H9 (cell line): ENCODE data around the gene PLEKHA8. TPM values are rescaled to one million over a fixed set of nuclear protein-coding genes. Genes with fewer than 3 reads are reported as not detected.

Source experiments
- DNase-seq: peaks from one replicate; pipeline ENCODE4 v3.0.0-alpha.2; 2017
- H2AFZ ChIP-seq: one replicate; pipeline ENCODE4 v1.6.1; 2013; ENCODE audit warnings: mild to moderate bottlenecking, low read length, control low read depth, moderate library complexity
- H2AK5ac ChIP-seq: 2 replicates; pipeline ENCODE4 v1.6.1; 2013; ENCODE audit warnings: low read length, control low read depth, mixed read lengths; ENCODE audit not compliant: insufficient read length
- H2BK120ac ChIP-seq: one replicate; pipeline ENCODE4 v1.6.1; 2013; ENCODE audit warnings: low read depth, mild to moderate bottlenecking, low read length, control low read depth, inconsistent platforms; ENCODE audit not compliant: poor library complexity, severe bottlenecking
- H2BK12ac ChIP-seq: 2 replicates; pipeline ENCODE4 v1.6.1; 2013; ENCODE audit warnings: low read length, control low read depth, mixed read lengths, low read depth; ENCODE audit not compliant: insufficient read length
- H2BK15ac ChIP-seq: 2 replicates; pipeline ENCODE4 v1.6.1; 2013; ENCODE audit warnings: low read depth, low read length, control low read depth
- H2BK20ac ChIP-seq: one replicate; pipeline ENCODE4 v1.6.1; 2013; ENCODE audit warnings: low read depth, mild to moderate bottlenecking, low read length, control low read depth, inconsistent platforms; ENCODE audit not compliant: poor library complexity, severe bottlenecking
- H2BK5ac ChIP-seq: 2 replicates; pipeline ENCODE4 v1.6.1; 2013; ENCODE audit warnings: low read length, control low read depth, mixed read lengths; ENCODE audit not compliant: insufficient read length
- H3K14ac ChIP-seq: 2 replicates; pipeline ENCODE4 v1.6.1; 2013; ENCODE audit warnings: low read length, control low read depth; ENCODE audit not compliant: insufficient read depth
- H3K18ac ChIP-seq: 2 replicates; pipeline ENCODE4 v1.6.1; 2013; ENCODE audit warnings: low read depth, mild to moderate bottlenecking, mixed read lengths, low read length, control low read depth; ENCODE audit not compliant: insufficient read length
- H3K23ac ChIP-seq: 2 replicates; pipeline ENCODE4 v1.6.1; 2013; ENCODE audit warnings: low read length, control low read depth, mixed read lengths, low read depth; ENCODE audit not compliant: insufficient read length
- H3K23me2 ChIP-seq: 2 replicates; pipeline ENCODE4 v1.6.1; 2013; ENCODE audit warnings: low read depth, mild to moderate bottlenecking, mixed read lengths, low read length, control low read depth; ENCODE audit not compliant: insufficient read length, poor library complexity, severe bottlenecking
- H3K27ac ChIP-seq: 2 replicates; pipeline ENCODE4 v1.5.1; 2013; ENCODE audit warnings: low read length, control low read depth, mixed read lengths, low read depth; ENCODE audit not compliant: insufficient read length
- H3K27me3 ChIP-seq: 2 replicates; pipeline ENCODE4 v1.6.1; 2013; ENCODE audit warnings: low read length, control low read depth, inconsistent platforms; ENCODE audit not compliant: insufficient read depth
- H3K4ac ChIP-seq: 2 replicates; pipeline ENCODE4 v1.6.1; 2013; ENCODE audit warnings: low read depth, mild to moderate bottlenecking, control low read depth, inconsistent platforms, low read length, moderate library complexity
- H3K4me1 ChIP-seq: 2 replicates; pipeline ENCODE4 v1.6.1; 2013; ENCODE audit warnings: low read length, control low read depth, inconsistent platforms; ENCODE audit not compliant: insufficient read depth
- H3K4me2 ChIP-seq: 2 replicates; pipeline ENCODE4 v1.6.1; 2013; ENCODE audit warnings: low read length, control low read depth, mixed read lengths; ENCODE audit not compliant: insufficient read length, insufficient read depth
- H3K56ac ChIP-seq: 2 replicates; pipeline ENCODE4 v1.6.1; 2013; ENCODE audit warnings: low read depth, mild to moderate bottlenecking, mixed read lengths, low read length, control low read depth; ENCODE audit not compliant: insufficient read length
- H3K79me1 ChIP-seq: 2 replicates; pipeline ENCODE4 v1.6.1; 2013; ENCODE audit warnings: low read depth, mild to moderate bottlenecking, moderate library complexity, low read length, control low read depth, inconsistent platforms; ENCODE audit not compliant: insufficient read depth, poor library complexity, severe bottlenecking
- H3K79me2 ChIP-seq: 2 replicates; pipeline ENCODE4 v1.6.1; 2013; ENCODE audit warnings: low read length, control low read depth, inconsistent platforms; ENCODE audit not compliant: insufficient read depth
- H3K9ac ChIP-seq: 2 replicates; pipeline ENCODE4 v1.6.1; 2013; ENCODE audit warnings: low read length, control low read depth, mixed read lengths; ENCODE audit not compliant: insufficient read length; ENCODE audit errors: extremely low read depth
- H3K9me3 ChIP-seq: one replicate; pipeline ENCODE4 v1.6.1; 2013; ENCODE audit warnings: low read depth, low read length, inconsistent platforms; ENCODE audit not compliant: control insufficient read depth
- H3T11ph ChIP-seq: one replicate; pipeline ENCODE4 v1.6.1; 2013; ENCODE audit warnings: mild to moderate bottlenecking, low read length, control low read depth, inconsistent platforms
- H4K20me1 ChIP-seq: one replicate; pipeline ENCODE4 v1.6.1; 2013; ENCODE audit not compliant: control insufficient read depth, insufficient read length, insufficient read depth
- H4K5ac ChIP-seq: 2 replicates; pipeline ENCODE4 v1.6.1; 2013; ENCODE audit warnings: low read depth, mild to moderate bottlenecking, mixed read lengths, low read length, control low read depth; ENCODE audit not compliant: insufficient read length
- H4K8ac ChIP-seq: replicated peaks from 2 replicates; pipeline ENCODE4 v1.6.1; 2013; ENCODE audit warnings: low read length, control low read depth, mixed read lengths, low read depth; ENCODE audit not compliant: insufficient read length
- H4K91ac ChIP-seq: 2 replicates; pipeline ENCODE4 v1.6.1; 2013; ENCODE audit warnings: low read depth, mild to moderate bottlenecking, moderate library complexity, mixed read lengths, low read length, control low read depth; ENCODE audit not compliant: insufficient read length
- H3K27ac Mint-ChIP-seq, 3 experiments: 2 replicates in 2 of 3; 3 replicates in 1 of 3; pipeline ENCODE4 v1.8.0; 2020 to 2021; ENCODE audit warnings: mixed read lengths in 3 of 3, mild to moderate bottlenecking in 1 of 3, moderate library complexity in 1 of 3
- H3K27me3 Mint-ChIP-seq: 2 replicates; pipeline ENCODE4 v1.8.0; 2021; ENCODE audit warnings: low read depth, mild to moderate bottlenecking, moderate library complexity, mixed read lengths
- H3K36me3 Mint-ChIP-seq, 3 experiments: 2 replicates in 2 of 3; 3 replicates in 1 of 3; pipeline ENCODE4 v1.8.0; 2020 to 2021; ENCODE audit warnings: low read depth in 3 of 3, mixed read lengths in 3 of 3; ENCODE audit not compliant: insufficient read depth in 1 of 3
- H3K4me1 Mint-ChIP-seq, 2 experiments: 2 replicates each; pipeline ENCODE4 v1.8.0; 2020; ENCODE audit warnings: mixed read lengths in 2 of 2
- H3K4me3 Mint-ChIP-seq, 2 experiments: 2 replicates in 1 of 2; 3 replicates in 1 of 2; pipeline ENCODE4 v1.8.0; 2020 to 2021; ENCODE audit warnings: mild to moderate bottlenecking in 2 of 2, mixed read lengths in 2 of 2, moderate library complexity in 1 of 2
- H3K9me3 Mint-ChIP-seq, 2 experiments: 2 replicates in 1 of 2; 3 replicates in 1 of 2; pipeline ENCODE4 v1.8.0; 2020; ENCODE audit warnings: mild to moderate bottlenecking in 2 of 2, mixed read lengths in 2 of 2, moderate library complexity in 1 of 2
- total RNA-seq: library from RNA; stranded (reverse); gene quantifications from 2 replicates; pipeline ENCODE4 v1.2.1, GENCODE V29; 2021
- TF ChIP-seq, protein P1 (sequence below): fragments of 200-600 bp; sonication (generic); conservative IDR thresholded peaks from 3 replicates; pipeline ENCODE4 v1.8.0; 2021; ENCODE audit warnings: antibody characterized with exemption, mild to moderate bottlenecking

PLEKHA8 gene
- total RNA-seq, 1 experiment from 2014 or later: 37.0 TPM

DNA sequence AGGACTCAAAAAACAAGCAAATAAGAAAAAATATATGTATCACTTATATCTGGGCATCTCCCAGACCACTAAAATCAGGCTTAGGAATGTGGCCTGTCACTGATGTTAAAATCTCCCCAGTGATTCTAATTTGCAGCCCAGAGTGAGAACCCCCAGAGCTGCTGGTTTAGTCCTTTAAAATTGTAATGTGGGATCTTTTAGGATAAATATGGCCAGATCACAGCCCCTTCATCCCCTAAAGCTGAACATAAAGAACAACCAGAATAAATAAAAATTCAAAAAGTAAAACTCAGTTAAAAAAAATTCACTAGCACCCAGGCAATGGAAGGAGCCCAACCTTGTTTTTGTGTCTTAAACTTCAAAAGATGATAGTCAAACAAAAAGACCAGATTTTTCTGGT lies 60.1 kb downstream of the PLEKHA8 start:
- no peak for DNase-seq
- H3K4ac ChIP-seq: no peak overlapping the region

More for the DNA sequence above, 60.1 kb downstream of the PLEKHA8 start:
- Histone ChIP-seq H2BK120ac (no peak overlapping the region), H4K20me1 (no peaks in the 10 kb centered on the region), H4K91ac (no peak overlapping the region), H3K23ac (no peak overlapping the region), H2BK5ac (no peak overlapping the region), H3K23me2 (no peaks in the 10 kb centered on the region), H2AK5ac (no peak overlapping the region), H3K9ac (no peak overlapping the region), H3K18ac (no peak overlapping the region), H3K56ac (no peak overlapping the region), H3T11ph (no peak overlapping the region), H2AFZ (no peak overlapping the region), H3K4me1 (no peaks in the 10 kb centered on the region; the same call in 1 of the 2 replicates), H3K27ac (no peak overlapping the region), H4K8ac (no peak overlapping the region), H3K4me2 (no peak overlapping the region), H2BK12ac (no peak overlapping the region), H3K79me2 (no peaks in the 10 kb centered on the region), H2BK15ac (no peak overlapping the region), H4K5ac (no peak overlapping the region), H3K79me1 (no peaks in the 10 kb centered on the region), H3K27me3 (no peaks in the 10 kb centered on the region), H3K14ac (no peak overlapping the region), H3K9me3 (no peaks in the 10 kb centered on the region), H2BK20ac (no peak overlapping the region)
- Mint-ChIP-seq H3K36me3 (peaks cover 0 to 3% (median 0%) of the 10 kb centered on the region in 3 experiments; a peak in 4 of 7 replicates), H3K4me3 (no peak overlapping the region), H3K27me3 (no peaks in the 10 kb centered on the region), H3K4me1 (peaks cover 9% of the 10 kb centered on the region in 2 experiments), H3K9me3 (no peaks in the 10 kb centered on the region), H3K27ac (peak overlapping the region in 1 of 3 experiments; percentile 45; a peak in 1 of 7 replicates)
- TF ChIP-seq, protein P1, sequence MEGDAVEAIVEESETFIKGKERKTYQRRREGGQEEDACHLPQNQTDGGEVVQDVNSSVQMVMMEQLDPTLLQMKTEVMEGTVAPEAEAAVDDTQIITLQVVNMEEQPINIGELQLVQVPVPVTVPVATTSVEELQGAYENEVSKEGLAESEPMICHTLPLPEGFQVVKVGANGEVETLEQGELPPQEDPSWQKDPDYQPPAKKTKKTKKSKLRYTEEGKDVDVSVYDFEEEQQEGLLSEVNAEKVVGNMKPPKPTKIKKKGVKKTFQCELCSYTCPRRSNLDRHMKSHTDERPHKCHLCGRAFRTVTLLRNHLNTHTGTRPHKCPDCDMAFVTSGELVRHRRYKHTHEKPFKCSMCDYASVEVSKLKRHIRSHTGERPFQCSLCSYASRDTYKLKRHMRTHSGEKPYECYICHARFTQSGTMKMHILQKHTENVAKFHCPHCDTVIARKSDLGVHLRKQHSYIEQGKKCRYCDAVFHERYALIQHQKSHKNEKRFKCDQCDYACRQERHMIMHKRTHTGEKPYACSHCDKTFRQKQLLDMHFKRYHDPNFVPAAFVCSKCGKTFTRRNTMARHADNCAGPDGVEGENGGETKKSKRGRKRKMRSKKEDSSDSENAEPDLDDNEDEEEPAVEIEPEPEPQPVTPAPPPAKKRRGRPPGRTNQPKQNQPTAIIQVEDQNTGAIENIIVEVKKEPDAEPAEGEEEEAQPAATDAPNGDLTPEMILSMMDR: no peak
